K562 (cell line): ENCODE results near the gene PIK3R2. TPM values are rescaled to one million over a fixed set of nuclear protein-coding genes. Genes with fewer than 3 reads are reported as not detected.

Experiments used
- ATF7 ChIP-seq: fragments of 450-650 bp; IDR thresholded peaks from 2 replicates; pipeline ENCODE4 v1.7.1; 2014; ENCODE audit warnings: mild to moderate bottlenecking, moderate library complexity
- BCL6 ChIP-seq: fragments of 250-450 bp; sonication (Bioruptor Pico); IDR thresholded peaks from 2 replicates; pipeline ENCODE4 v1.4.0; 2020
- CAMTA2 ChIP-seq: fragments of 250-450 bp; sonication (Bioruptor Pico); conservative IDR thresholded peaks from 2 replicates; pipeline ENCODE4 v1.5.1; 2022
- EHMT2 ChIP-seq: fragments of 450-650 bp; IDR thresholded peaks from 2 replicates; pipeline ENCODE4 v1.6.1; 2018; ENCODE audit warnings: antibody characterized with exemption
- KAT7 ChIP-seq: sonication (generic); formaldehyde crosslinking; IDR thresholded peaks from 2 replicates; pipeline ENCODE4 v1.8.0; 2022; ENCODE audit warnings: missing genetic modification reagents, mild to moderate bottlenecking, borderline replicate concordance
- NCOA1 ChIP-seq: fragments of 450-650 bp; IDR thresholded peaks from 2 replicates; pipeline ENCODE4 v1.6.1; 2016; ENCODE audit warnings: low read depth
- NFE2L1 ChIP-seq: fragments of 450-650 bp; IDR thresholded peaks from 2 replicates; pipeline ENCODE4 v1.6.1; 2016; ENCODE audit warnings: missing genetic modification characterization, low read depth, mild to moderate bottlenecking, missing compliant biosample characterization, moderate library complexity, borderline replicate concordance
- SAP30 ChIP-seq: fragments of 200-600 bp; sonication (generic); IDR thresholded peaks from 2 replicates; pipeline ENCODE4 v1.6.1; 2012; ENCODE audit warnings: borderline replicate concordance, low read depth, mild to moderate bottlenecking, moderate library complexity, low read length, control low read depth, inconsistent platforms; ENCODE audit not compliant: insufficient read depth, poor library complexity, severe bottlenecking
- SP2 ChIP-seq: IDR thresholded peaks from 2 replicates; pipeline ENCODE4 v1.6.1; 2011; ENCODE audit warnings: mild to moderate bottlenecking, low read depth, low read length, moderate library complexity; ENCODE audit not compliant: poor library complexity, severe bottlenecking; ENCODE audit errors: extremely low read depth
- ZFX ChIP-seq: sonication (generic); formaldehyde crosslinking; IDR thresholded peaks from 2 replicates; pipeline ENCODE4 v1.8.0; 2022; ENCODE audit warnings: mild to moderate bottlenecking, missing genetic modification reagents, moderate library complexity
- ZNF146 ChIP-seq: IDR thresholded peaks from one replicate; pipeline ENCODE4 v1.6.1; 2018; ENCODE audit warnings: missing compliant biosample characterization; ENCODE audit not compliant: unreplicated experiment
- ZNF589 ChIP-seq: fragments of 200-800 bp; sonication (Bioruptor generic); IDR thresholded peaks from 2 replicates; pipeline ENCODE4 v1.6.1; 2016; ENCODE audit warnings: low read depth, missing genetic modification characterization, missing compliant biosample characterization
- ZNF655 ChIP-seq: fragments of 250-450 bp; sonication (Bioruptor Pico); IDR thresholded peaks from 2 replicates; pipeline ENCODE4 v1.5.0; 2021
- polyA plus RNA-seq, 8 experiments: library from polyadenylated mRNA; depleted of rRNA in 4 of 8; stranded (reverse) in 5 of 8; unstranded in 3 of 8; fragments of >200 nt; fragmentation: Nextera tagmentation in 2 of 8; fragmentation: Illumina TruSeq in 1 of 8; extraction: Ambion mirVana in 2 of 8; extraction: Trizol in 1 of 8; gene quantifications; 2 replicates each; pipeline versions ENCODE4 v1.2.1 to v1.2.3, GENCODE V29; 2011 to 2014; ENCODE audit warnings: inconsistent platforms in 1 of 8, missing spikeins in 1 of 8
- total RNA-seq, 7 experiments: library from RNA; depleted of rRNA in 6 of 7; stranded (reverse); fragments of >200 nt in 6 of 7; fragmentation: Illumina TruSeq in 2 of 7; extraction: Trizol in 2 of 7; gene quantifications; 2 replicates each; pipeline versions ENCODE4 v1.2.1 to v1.2.3, GENCODE V29; 2011 to 2021; ENCODE audit warnings: low replicate concordance in 1 of 7
- TF ChIP-seq, protein P1 (sequence below), 2 experiments: fragments of 450-650 bp in 1 of 2; sonication (generic) in 1 of 2; formaldehyde crosslinking in 1 of 2; IDR thresholded peaks; 2 replicates each; pipeline versions ENCODE4 v1.7.1 to v1.9.0; 2016 to 2022; ENCODE audit warnings: inconsistent platforms in 1 of 2, mild to moderate bottlenecking in 1 of 2, missing genetic modification reagents in 1 of 2

Gene PIK3R2
- total and polyA plus RNA-seq, 9 of the 15 experiments (the other 6 are each of a cell fraction or from before 2014, with no cell fraction given) = 0.39 to 37.9 (median 5.3) TPM

GRCh38 chr19:18160971-18161635 lies 8.1 kb downstream of the PIK3R2 start (continued):
- TF ChIP-seq, protein P1, sequence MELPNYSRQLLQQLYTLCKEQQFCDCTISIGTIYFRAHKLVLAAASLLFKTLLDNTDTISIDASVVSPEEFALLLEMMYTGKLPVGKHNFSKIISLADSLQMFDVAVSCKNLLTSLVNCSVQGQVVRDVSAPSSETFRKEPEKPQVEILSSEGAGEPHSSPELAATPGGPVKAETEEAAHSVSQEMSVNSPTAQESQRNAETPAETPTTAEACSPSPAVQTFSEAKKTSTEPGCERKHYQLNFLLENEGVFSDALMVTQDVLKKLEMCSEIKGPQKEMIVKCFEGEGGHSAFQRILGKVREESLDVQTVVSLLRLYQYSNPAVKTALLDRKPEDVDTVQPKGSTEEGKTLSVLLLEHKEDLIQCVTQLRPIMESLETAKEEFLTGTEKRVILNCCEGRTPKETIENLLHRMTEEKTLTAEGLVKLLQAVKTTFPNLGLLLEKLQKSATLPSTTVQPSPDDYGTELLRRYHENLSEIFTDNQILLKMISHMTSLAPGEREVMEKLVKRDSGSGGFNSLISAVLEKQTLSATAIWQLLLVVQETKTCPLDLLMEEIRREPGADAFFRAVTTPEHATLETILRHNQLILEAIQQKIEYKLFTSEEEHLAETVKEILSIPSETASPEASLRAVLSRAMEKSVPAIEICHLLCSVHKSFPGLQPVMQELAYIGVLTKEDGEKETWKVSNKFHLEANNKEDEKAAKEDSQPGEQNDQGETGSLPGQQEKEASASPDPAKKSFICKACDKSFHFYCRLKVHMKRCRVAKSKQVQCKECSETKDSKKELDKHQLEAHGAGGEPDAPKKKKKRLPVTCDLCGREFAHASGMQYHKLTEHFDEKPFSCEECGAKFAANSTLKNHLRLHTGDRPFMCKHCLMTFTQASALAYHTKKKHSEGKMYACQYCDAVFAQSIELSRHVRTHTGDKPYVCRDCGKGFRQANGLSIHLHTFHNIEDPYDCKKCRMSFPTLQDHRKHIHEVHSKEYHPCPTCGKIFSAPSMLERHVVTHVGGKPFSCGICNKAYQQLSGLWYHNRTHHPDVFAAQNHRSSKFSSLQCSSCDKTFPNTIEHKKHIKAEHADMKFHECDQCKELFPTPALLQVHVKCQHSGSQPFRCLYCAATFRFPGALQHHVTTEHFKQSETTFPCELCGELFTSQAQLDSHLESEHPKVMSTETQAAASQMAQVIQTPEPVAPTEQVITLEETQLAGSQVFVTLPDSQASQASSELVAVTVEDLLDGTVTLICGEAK (IDR thresholded peaks at IDR 0.05) = no peak
- TF ChIP-seq, protein P1 (CRISPR knock-in tag; IDR thresholded peaks at IDR 0.05) = no peak
- TF ChIP-seq NFE2L1 (tag) (no peak), SP2 (no peak), NCOA1 (no peak), ATF7 (no peak), ZFX (CRISPR knock-in tag) (peak; percentile 84), EHMT2 (no peak), ZNF655 (no peak), BCL6 (CRISPR knock-in tag) (no peak), CAMTA2 (CRISPR knock-in tag) (no peak), ZNF589 (CRISPR knock-in tag) (peak; percentile 56; the same call in 1 of the 2 replicates), ZNF146 (CRISPR knock-in tag) (no peak), SAP30 (no peak), KAT7 (CRISPR knock-in tag) (no peak)
